SH-SY5Y (cell line): ENCODE results near the gene MFSD12.

Experiments
- GATA2 ChIP-seq: IDR thresholded peaks from 2 replicates; pipeline ENCODE4 v1.6.1; 2011; ENCODE audit warnings: mild to moderate bottlenecking, low read depth, low read length
- GATA3 ChIP-seq: IDR thresholded peaks from 2 replicates; pipeline ENCODE4 v1.6.1; 2011; ENCODE audit warnings: low read depth, mild to moderate bottlenecking, low read length, moderate library complexity

DNA sequence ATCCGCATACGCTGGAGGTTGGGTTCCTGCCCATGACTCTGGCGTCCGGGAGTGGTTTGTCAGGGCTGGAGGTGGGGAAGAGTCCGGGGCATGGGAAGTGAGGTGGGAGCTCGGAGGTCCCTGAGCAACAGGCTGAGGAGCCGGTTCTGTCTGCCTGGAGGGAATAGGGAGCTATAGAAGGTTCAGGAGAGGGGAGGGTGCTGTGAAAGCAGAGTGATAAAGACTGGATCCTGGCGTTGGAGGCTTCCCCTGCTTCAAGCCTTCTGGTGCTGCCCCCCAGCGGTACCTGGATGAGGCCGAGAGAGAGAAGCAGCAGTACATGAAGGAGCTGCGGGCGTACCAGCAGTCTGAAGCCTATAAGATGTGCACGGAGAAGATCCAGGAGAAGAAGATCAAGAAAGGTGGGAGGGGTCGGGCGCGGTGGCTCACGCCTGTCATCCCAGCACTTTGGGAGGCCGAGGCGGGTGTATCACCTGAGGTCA lies 17.9 kb upstream of the MFSD12 start:
- TF ChIP-seq GATA2 (no peak), GATA3 (no peak)
